ENCODE data around the gene ANKS3. TPM values are rescaled to one million over a fixed set of nuclear protein-coding genes. Genes with fewer than 3 reads are reported as not detected.

The ANKS3 gene
- polyA plus RNA-seq, 1 of the 3 experiments (the other 2 are of a cell fraction) = 42.2 TPM

- Histone ChIP-seq H3K79me2 (ENCODE audit: insufficient read depth) (peaks cover 49% of the 10 kb centered on the region), H3K27ac (ENCODE audit: low read depth in 2 of 2, low read length in 1 of 2) (no peak overlapping the region), H4K20me1 (ENCODE audit: insufficient read depth) (peaks cover 45% of the 10 kb centered on the region), H3K9me2 (no peaks in the 10 kb centered on the region), H3K4me3 (ENCODE audit: low read depth in 2 of 2, low read length in 1 of 2) (no peak overlapping the region), H2AFZ (ENCODE audit: low read depth) (no peak overlapping the region), H3F3A (replicated peaks; ENCODE audit: insufficient read depth) (no peaks in the 10 kb centered on the region), H3K4me1 (ENCODE audit: control insufficient read depth in 1 of 2, insufficient read depth in 2 of 2, low read depth in 1 of 2, low read length in 1 of 2) (no peaks in the 10 kb centered on the region), H3K27me3 (ENCODE audit: insufficient read depth) (no peaks in the 10 kb centered on the region), H3K36me3 (replicated peaks in 1 of 2; ENCODE audit: control insufficient read depth in 1 of 2, insufficient read depth in 2 of 2, low read length in 1 of 2) (peaks cover 10 to 24% of the 10 kb centered on the region in 2 experiments), H3K4me2 (no peak overlapping the region), H3K9me3 (no peaks in the 10 kb centered on the region), H3K9ac (no peak overlapping the region)
- CTCF ChIA-PET = interaction anchor here (0.6 to 2.8 kb wide), 10 partner anchors 9 to 129 kb away, joined by 3 to 16 read pairs (median 4); partner anchors contain the start of gene MGRN1
- TF ChIP-seq EP300 (IDR thresholded peaks at IDR 0.05; ENCODE audit: borderline replicate concordance in 1 of 2, low read depth in 1 of 2, low read length in 1 of 2) (no peak), YY1 (IDR thresholded peaks at IDR 0.05; ENCODE audit: low read depth) (no peak), MAX (IDR thresholded peaks at IDR 0.05; ENCODE audit: low read depth) (no peak), NRF1 (IDR thresholded peaks at IDR 0.05; ENCODE audit: low read depth, low read length) (no peak), EZH2phosphoT487 (IDR thresholded peaks at IDR 0.05; ENCODE audit: borderline replicate concordance, low read depth) (no peak)
- no peak for DNase-seq
- POLR2A ChIA-PET = no interaction called here
- 95% methylated on average over 18 of the region's 25 CpGs for WGBS (ENCODE audit: low lambda C conversion rate)
These were observed 84.2 kb downstream of the ANKS3 start for GRCh38 chr16:4649744-4650442.

GRCh38 chr16:4648917-4649316, 85.2 kb downstream of the ANKS3 start:
- Histone ChIP-seq H3K9me2 (no peaks in the 10 kb centered on the region), H3K9ac (no peak overlapping the region), H2AFZ (ENCODE audit: low read depth) (no peak overlapping the region), H3K4me2 (no peak overlapping the region), H3F3A (replicated peaks; ENCODE audit: insufficient read depth) (no peaks in the 10 kb centered on the region), H3K4me1 (ENCODE audit: control insufficient read depth in 1 of 2, insufficient read depth in 2 of 2, low read depth in 1 of 2, low read length in 1 of 2) (no peaks in the 10 kb centered on the region), H3K79me2 (ENCODE audit: insufficient read depth) (peaks cover 58% of the 10 kb centered on the region), H3K27ac (ENCODE audit: low read depth in 2 of 2, low read length in 1 of 2) (no peak overlapping the region), H3K36me3 (replicated peaks in 1 of 2; ENCODE audit: control insufficient read depth in 1 of 2, insufficient read depth in 2 of 2, low read length in 1 of 2) (peaks cover 10 to 19% of the 10 kb centered on the region in 2 experiments), H3K9me3 (no peaks in the 10 kb centered on the region), H3K4me3 (ENCODE audit: low read depth in 2 of 2, low read length in 1 of 2) (no peak overlapping the region), H4K20me1 (ENCODE audit: insufficient read depth) (peaks cover 49% of the 10 kb centered on the region), H3K27me3 (ENCODE audit: insufficient read depth) (no peaks in the 10 kb centered on the region)
- DNase-seq = no peak
- 100% methylated on average over 2 of the region's 13 CpGs for WGBS (ENCODE audit: low lambda C conversion rate)
- CTCF ChIA-PET = interaction anchor here (2.8 kb wide), 1 partner anchor 24 kb away, joined by 16 read pairs; the partner anchor contains the start of gene MGRN1
- POLR2A ChIA-PET = no interaction called here
- TF ChIP-seq EP300 (IDR thresholded peaks at IDR 0.05; ENCODE audit: borderline replicate concordance in 1 of 2, low read depth in 1 of 2, low read length in 1 of 2) (no peak), FOSL2 (IDR thresholded peaks at IDR 0.05; ENCODE audit: borderline replicate concordance, low read depth) (no peak), MAX (IDR thresholded peaks at IDR 0.05; ENCODE audit: low read depth) (no peak), IRF3 (IDR thresholded peaks at IDR 0.05; ENCODE audit: low read depth, low read length) (no peak), PBX3 (IDR thresholded peaks at IDR 0.05) (no peak), ZBTB33 (IDR thresholded peaks at IDR 0.05; ENCODE audit: borderline replicate concordance, low read depth) (no peak), USF1 (IDR thresholded peaks at IDR 0.05; ENCODE audit: borderline replicate concordance, low read depth) (no peak)
